ENCODE results near the gene ACAA2.

DNA sequence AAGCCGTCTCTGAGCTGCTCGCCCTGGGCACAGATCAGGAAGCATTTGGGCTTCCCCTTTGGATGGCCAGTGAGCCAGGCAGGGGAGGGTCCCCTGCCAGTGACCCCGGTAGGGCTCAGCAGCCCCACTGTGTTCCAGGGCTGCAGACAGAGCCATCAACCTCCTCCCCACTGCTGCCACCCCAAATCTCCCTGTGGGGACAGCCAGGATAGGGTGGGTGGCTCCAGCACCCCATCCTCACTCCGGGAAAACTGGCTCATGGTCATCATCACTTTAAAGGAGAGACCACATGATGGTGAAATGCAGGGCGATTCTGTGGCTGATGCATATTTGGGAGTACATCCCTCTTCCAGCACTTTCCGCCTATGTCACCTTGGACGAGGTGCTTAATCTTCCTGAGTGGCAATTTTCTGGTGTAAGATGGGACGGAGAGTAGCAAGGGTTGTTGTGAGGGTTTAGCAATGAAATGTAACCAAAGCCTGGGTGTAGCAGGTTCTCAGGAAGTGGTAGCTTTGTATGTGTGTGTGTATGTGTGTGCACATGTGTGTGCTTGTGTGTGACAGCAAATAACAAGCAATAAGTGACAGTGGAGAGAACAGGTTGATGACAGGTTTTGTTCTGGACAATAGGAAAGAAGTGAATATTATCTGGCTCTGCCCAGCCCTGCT is 61.8 kb downstream of the ACAA2 start:
- TF ChIP-seq, protein P1, sequence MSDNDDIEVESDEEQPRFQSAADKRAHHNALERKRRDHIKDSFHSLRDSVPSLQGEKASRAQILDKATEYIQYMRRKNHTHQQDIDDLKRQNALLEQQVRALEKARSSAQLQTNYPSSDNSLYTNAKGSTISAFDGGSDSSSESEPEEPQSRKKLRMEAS (IDR thresholded peaks at IDR 0.05): no peak
- TF ChIP-seq, protein P2, sequence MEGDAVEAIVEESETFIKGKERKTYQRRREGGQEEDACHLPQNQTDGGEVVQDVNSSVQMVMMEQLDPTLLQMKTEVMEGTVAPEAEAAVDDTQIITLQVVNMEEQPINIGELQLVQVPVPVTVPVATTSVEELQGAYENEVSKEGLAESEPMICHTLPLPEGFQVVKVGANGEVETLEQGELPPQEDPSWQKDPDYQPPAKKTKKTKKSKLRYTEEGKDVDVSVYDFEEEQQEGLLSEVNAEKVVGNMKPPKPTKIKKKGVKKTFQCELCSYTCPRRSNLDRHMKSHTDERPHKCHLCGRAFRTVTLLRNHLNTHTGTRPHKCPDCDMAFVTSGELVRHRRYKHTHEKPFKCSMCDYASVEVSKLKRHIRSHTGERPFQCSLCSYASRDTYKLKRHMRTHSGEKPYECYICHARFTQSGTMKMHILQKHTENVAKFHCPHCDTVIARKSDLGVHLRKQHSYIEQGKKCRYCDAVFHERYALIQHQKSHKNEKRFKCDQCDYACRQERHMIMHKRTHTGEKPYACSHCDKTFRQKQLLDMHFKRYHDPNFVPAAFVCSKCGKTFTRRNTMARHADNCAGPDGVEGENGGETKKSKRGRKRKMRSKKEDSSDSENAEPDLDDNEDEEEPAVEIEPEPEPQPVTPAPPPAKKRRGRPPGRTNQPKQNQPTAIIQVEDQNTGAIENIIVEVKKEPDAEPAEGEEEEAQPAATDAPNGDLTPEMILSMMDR (IDR thresholded peaks at IDR 0.05): no peak
- TF ChIP-seq MYC (IDR thresholded peaks at IDR 0.05; ENCODE audit: borderline replicate concordance, low read length) (no peak), ZFP36 (IDR thresholded peaks at IDR 0.05; ENCODE audit: borderline replicate concordance, partially characterized antibody) (no peak), MAFK (IDR thresholded peaks at IDR 0.05; ENCODE audit: partially characterized antibody) (no peak), EP300 (IDR thresholded peaks at IDR 0.05) (no peak), RARB (CRISPR knock-in tag; IDR thresholded peaks at IDR 0.05) (no peak), POLR2A (IDR thresholded peaks at IDR 0.05; ENCODE audit: low read length) (no peak), RAD21 (conservative IDR thresholded peaks at IDR 0.05 in 1 of 2, IDR thresholded peaks at IDR 0.05 in 1 of 2) (no peak), REST (IDR thresholded peaks at IDR 0.05) (no peak), JUN (IDR thresholded peaks at IDR 0.05) (no peak), CHD2 (IDR thresholded peaks at IDR 0.05; ENCODE audit: low read length, partially characterized antibody) (no peak), JUNB (IDR thresholded peaks at IDR 0.05) (no peak)
- TF ChIP-seq, protein P3, sequence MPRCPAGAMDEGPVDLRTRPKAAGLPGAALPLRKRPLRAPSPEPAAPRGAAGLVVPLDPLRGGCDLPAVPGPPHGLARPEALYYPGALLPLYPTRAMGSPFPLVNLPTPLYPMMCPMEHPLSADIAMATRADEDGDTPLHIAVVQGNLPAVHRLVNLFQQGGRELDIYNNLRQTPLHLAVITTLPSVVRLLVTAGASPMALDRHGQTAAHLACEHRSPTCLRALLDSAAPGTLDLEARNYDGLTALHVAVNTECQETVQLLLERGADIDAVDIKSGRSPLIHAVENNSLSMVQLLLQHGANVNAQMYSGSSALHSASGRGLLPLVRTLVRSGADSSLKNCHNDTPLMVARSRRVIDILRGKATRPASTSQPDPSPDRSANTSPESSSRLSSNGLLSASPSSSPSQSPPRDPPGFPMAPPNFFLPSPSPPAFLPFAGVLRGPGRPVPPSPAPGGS (IDR thresholded peaks at IDR 0.05): no peak

Measured in A549 (cell line).